Measurements from ENCODE around the gene SMIM28.

The SMIM28 gene

DNA sequence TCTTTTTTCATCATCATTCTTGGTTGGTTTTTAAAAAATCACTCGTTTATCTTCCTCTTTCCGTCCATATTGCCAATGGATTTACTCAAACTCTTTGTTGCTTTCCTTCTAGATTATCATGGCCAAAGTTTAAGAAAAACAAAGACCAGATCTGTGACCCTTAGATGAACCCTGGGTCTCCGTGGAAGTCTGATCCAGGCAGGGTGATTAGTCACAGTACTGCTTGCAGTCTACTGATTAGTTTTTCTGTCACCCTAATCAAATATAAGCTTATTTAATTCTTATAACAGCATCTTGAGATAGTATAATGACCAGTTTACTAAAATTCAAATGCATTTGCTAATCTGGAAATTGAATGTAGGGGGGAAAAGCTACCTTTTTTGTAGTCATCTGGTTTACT lies 6.0 kb upstream of the SMIM28 start:
- H3K9me3 ChIP-seq (ENCODE audit: insufficient read depth, low read length) = no peaks in the 10 kb centered on the region
- no peak overlapping the region for H3K4me3 ChIP-seq (ENCODE audit: insufficient read depth, low read length, poor library complexity, severe bottlenecking)
- no peak overlapping the region for H3K4me2 ChIP-seq (ENCODE audit: low read depth, low read length, poor library complexity, severe bottlenecking)
- TF ChIP-seq, protein P1, sequence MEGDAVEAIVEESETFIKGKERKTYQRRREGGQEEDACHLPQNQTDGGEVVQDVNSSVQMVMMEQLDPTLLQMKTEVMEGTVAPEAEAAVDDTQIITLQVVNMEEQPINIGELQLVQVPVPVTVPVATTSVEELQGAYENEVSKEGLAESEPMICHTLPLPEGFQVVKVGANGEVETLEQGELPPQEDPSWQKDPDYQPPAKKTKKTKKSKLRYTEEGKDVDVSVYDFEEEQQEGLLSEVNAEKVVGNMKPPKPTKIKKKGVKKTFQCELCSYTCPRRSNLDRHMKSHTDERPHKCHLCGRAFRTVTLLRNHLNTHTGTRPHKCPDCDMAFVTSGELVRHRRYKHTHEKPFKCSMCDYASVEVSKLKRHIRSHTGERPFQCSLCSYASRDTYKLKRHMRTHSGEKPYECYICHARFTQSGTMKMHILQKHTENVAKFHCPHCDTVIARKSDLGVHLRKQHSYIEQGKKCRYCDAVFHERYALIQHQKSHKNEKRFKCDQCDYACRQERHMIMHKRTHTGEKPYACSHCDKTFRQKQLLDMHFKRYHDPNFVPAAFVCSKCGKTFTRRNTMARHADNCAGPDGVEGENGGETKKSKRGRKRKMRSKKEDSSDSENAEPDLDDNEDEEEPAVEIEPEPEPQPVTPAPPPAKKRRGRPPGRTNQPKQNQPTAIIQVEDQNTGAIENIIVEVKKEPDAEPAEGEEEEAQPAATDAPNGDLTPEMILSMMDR (IDR thresholded peaks at IDR 0.05; ENCODE audit: insufficient read depth, low read length, poor library complexity, severe bottlenecking) = no peak
- TF ChIP-seq EZH2phosphoT487 (conservative IDR thresholded peaks at IDR 0.05; ENCODE audit: low read length) = no peak
- H3K36me3 ChIP-seq (ENCODE audit: low read length) = no peaks in the 10 kb centered on the region
- no peaks in the 10 kb centered on the region for H3F3A ChIP-seq (ENCODE audit: insufficient read depth)
- H3K27ac ChIP-seq (ENCODE audit: low read depth, low read length) = no peak overlapping the region
- no peaks in the 10 kb centered on the region for H3K79me2 ChIP-seq (ENCODE audit: insufficient read depth, low read length)
- H3K9me2 ChIP-seq (replicated peaks; ENCODE audit: insufficient read depth, low read length) = no peaks in the 10 kb centered on the region
- H4K20me1 ChIP-seq (ENCODE audit: low read depth, low read length) = no peaks in the 10 kb centered on the region
- no peaks in the 10 kb centered on the region for H3K27me3 ChIP-seq (ENCODE audit: low read length)
- no peak overlapping the region for H2AFZ ChIP-seq (ENCODE audit: low read depth, low read length, severe bottlenecking)
- no peak overlapping the region for H3K9ac ChIP-seq (ENCODE audit: low read length)

DNA sequence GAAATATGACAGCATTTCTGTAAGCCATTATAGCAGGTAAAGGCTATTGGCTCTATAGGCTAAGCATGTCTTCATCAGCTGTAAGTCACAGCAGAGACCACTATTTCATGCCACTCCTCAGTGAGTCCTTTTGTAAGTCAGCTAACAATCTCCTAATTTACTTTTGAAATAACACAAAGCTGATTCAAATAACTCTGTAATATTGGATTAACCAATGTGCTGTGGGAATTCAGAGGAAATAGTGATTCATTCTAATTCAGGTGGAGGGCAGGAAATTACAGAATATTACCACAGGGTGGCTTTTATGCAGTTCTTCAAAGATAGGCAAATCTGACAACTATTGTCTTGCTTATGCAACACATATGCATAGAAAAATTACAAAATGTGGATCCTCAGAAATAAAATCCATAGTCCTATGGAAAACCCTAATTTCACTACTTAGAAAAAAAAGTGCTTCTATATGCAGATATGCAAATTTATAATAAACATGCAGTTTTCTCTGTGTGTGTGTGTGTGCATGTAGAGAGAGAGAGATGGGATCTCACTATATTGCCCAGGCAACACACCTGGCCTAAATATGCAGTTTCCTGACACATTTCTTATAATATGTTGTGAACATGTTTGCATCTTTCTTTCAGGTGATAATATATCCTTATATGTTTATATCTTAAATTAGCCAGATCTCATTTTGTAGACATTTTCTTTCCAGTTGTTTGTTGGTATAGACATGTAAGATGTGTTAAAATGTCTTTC lies 4.8 kb upstream of the SMIM28 start:
- Histone ChIP-seq H3K36me3 (ENCODE audit: low read length) (no peaks in the 10 kb centered on the region), H2AFZ (ENCODE audit: low read depth, low read length, severe bottlenecking) (no peak overlapping the region), H4K20me1 (ENCODE audit: low read depth, low read length) (no peaks in the 10 kb centered on the region), H3K9me3 (ENCODE audit: insufficient read depth, low read length) (no peaks in the 10 kb centered on the region), H3K9me2 (replicated peaks; ENCODE audit: insufficient read depth, low read length) (no peaks in the 10 kb centered on the region), H3K4me2 (ENCODE audit: low read depth, low read length, poor library complexity, severe bottlenecking) (no peak overlapping the region), H3K27ac (ENCODE audit: low read depth, low read length) (no peak overlapping the region), H3K4me3 (ENCODE audit: insufficient read depth, low read length, poor library complexity, severe bottlenecking) (no peak overlapping the region), H3K9ac (ENCODE audit: low read length) (no peak overlapping the region), H3K79me2 (ENCODE audit: insufficient read depth, low read length) (no peaks in the 10 kb centered on the region), H3F3A (ENCODE audit: insufficient read depth) (no peaks in the 10 kb centered on the region), H3K27me3 (ENCODE audit: low read length) (no peaks in the 10 kb centered on the region)
- TF ChIP-seq, protein P1 (IDR thresholded peaks at IDR 0.05; ENCODE audit: insufficient read depth, low read length, poor library complexity, severe bottlenecking) = no peak
- TF ChIP-seq EZH2phosphoT487 (conservative IDR thresholded peaks at IDR 0.05; ENCODE audit: low read length) = no peak

DNA sequence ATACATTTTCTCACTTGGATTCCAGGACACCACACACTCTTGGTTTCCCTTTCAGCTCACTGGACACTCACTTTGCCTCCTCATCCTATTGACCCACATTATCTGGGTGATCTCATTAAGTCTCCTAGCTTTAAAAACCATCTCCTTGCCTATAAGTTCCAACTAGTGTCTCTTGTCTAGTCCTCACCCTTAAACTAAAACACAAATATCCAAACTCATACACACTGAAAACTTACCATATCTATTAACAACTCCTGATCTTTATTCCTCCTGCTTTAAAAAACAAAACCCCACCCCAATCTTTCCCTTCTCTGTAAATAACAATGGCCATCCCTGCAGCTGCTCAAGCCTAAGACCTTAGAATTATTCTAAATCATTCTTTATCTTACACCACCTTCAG lies 3.5 kb upstream of the SMIM28 start:
- Histone ChIP-seq H3K27ac (ENCODE audit: low read depth, low read length) (no peak overlapping the region), H3K36me3 (ENCODE audit: low read length) (no peaks in the 10 kb centered on the region), H4K20me1 (ENCODE audit: low read depth, low read length) (no peaks in the 10 kb centered on the region), H3K27me3 (ENCODE audit: low read length) (no peaks in the 10 kb centered on the region), H3K4me3 (ENCODE audit: insufficient read depth, low read length, poor library complexity, severe bottlenecking) (no peak overlapping the region), H3K9me2 (replicated peaks; ENCODE audit: insufficient read depth, low read length) (no peaks in the 10 kb centered on the region), H2AFZ (ENCODE audit: low read depth, low read length, severe bottlenecking) (no peak overlapping the region), H3F3A (ENCODE audit: insufficient read depth) (no peaks in the 10 kb centered on the region), H3K9ac (ENCODE audit: low read length) (no peak overlapping the region), H3K9me3 (ENCODE audit: insufficient read depth, low read length) (no peaks in the 10 kb centered on the region), H3K79me2 (ENCODE audit: insufficient read depth, low read length) (no peaks in the 10 kb centered on the region), H3K4me2 (ENCODE audit: low read depth, low read length, poor library complexity, severe bottlenecking) (no peak overlapping the region)
- TF ChIP-seq EZH2phosphoT487 (conservative IDR thresholded peaks at IDR 0.05; ENCODE audit: low read length) = no peak
- TF ChIP-seq, protein P1 (IDR thresholded peaks at IDR 0.05; ENCODE audit: insufficient read depth, low read length, poor library complexity, severe bottlenecking) = no peak

Data from SU-DHL-6 (cell line).